Fibroblast of peridontal ligament (primary cell): ENCODE data around the gene TNRC6C.

Source experiments
- DNase-seq: peaks from one replicate; pipeline ENCODE4 v3.0.0-alpha.2; 2010; ENCODE audit errors: extremely low read depth

The TNRC6C gene

GRCh38 chr17:77957857-77958715, at the start of gene TNRC6C:
Gene TNRC6C (plus strand): TSS chr17:77958703. CDS start chr17:78004207, 45,504 bp downstream.
- DNase-seq: peak; percentile 97

- no peak for DNase-seq
Measured at GRCh38 chr17:77909236-77909635, 49.3 kb upstream of the TNRC6C start.

- DNase-seq: no peak
Measured at GRCh38 chr17:77909816-77910215, 48.7 kb upstream of the TNRC6C start.

- DNase-seq: no peak
Measured at GRCh38 chr17:77914385-77915254, 43.9 kb upstream of the TNRC6C start.

GRCh38 chr17:77915594-77916021, 42.9 kb upstream of the TNRC6C start:
- no peak for DNase-seq

GRCh38 chr17:77916264-77916663, 42.2 kb upstream of the TNRC6C start:
- DNase-seq: no peak

- no peak for DNase-seq
Measured at GRCh38 chr17:77916703-77917481, 41.6 kb upstream of the TNRC6C start.

- DNase-seq: no peak
Measured at GRCh38 chr17:77919276-77919675, 39.2 kb upstream of the TNRC6C start.

- no peak for DNase-seq
Measured at GRCh38 chr17:77923135-77923534, 35.4 kb upstream of the TNRC6C start.

GRCh38 chr17:77923776-77924513, 34.6 kb upstream of the TNRC6C start:
- no peak for DNase-seq

GRCh38 chr17:77924757-77925336, 33.7 kb upstream of the TNRC6C start:
- peak; percentile 10 for DNase-seq

- no peak for DNase-seq
Measured at GRCh38 chr17:77925831-77926543, 32.5 kb upstream of the TNRC6C start.

- no peak for DNase-seq
Measured at GRCh38 chr17:77926981-77927380, 31.5 kb upstream of the TNRC6C start.

GRCh38 chr17:77927777-77928518, 30.6 kb upstream of the TNRC6C start:
- DNase-seq: no peak

GRCh38 chr17:77928519-77929179, 29.9 kb upstream of the TNRC6C start:
- DNase-seq: no peak

GRCh38 chr17:77929180-77929564, 29.3 kb upstream of the TNRC6C start:
- DNase-seq: no peak

GRCh38 chr17:77929871-77930436, 28.5 kb upstream of the TNRC6C start:
- DNase-seq: no peak
